NT2/D1 (cell line): Measurements from ENCODE around the gene MAGI1.

Experiments
- SUZ12 ChIP-seq: IDR thresholded peaks from 2 replicates; pipeline ENCODE4 v1.6.1; 2011; ENCODE audit not compliant: insufficient read length, insufficient read depth; ENCODE audit errors: extremely low read depth
- YY1 ChIP-seq: IDR thresholded peaks from 2 replicates; pipeline ENCODE4 v1.6.1; 2011; ENCODE audit not compliant: insufficient read length, insufficient read depth
- ZNF274 ChIP-seq: IDR thresholded peaks from 2 replicates; pipeline ENCODE4 v1.6.1; 2011; ENCODE audit warnings: mild to moderate bottlenecking, low read depth, low read length

DNA sequence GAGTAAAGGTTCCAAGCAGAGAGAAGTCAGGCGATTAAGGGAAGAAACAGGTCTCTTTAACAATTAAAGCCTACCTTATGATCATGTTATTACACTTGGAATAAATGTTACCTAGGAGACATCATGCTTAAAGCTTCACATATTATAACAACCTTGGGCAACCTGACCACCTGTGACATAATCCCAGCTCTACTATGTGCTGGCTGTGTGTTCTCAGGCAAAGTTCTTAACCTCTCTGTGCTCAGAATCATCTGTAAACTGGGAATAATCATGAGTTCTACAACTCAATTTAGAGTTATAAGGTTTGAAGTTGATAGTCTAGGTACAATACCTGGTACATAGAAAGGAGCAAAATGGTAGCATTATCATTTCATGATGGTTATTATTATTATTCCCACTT, 159.3 kb downstream of the MAGI1 start:
- no peak for TF ChIP-seq ZNF274
- TF ChIP-seq YY1: no peak
- TF ChIP-seq SUZ12: no peak
